Parathyroid adenoma (tissue), 2 donors: Measurements from ENCODE around the gene REEP5.
"Not testable (repeated sequence)": the region's sequence is repeated elsewhere in the genome, so short reads cannot be mapped to it uniquely, and the experiment has no call there.

Experiments
- H2AFZ ChIP-seq: fragments of 300-600 bp; sonication (generic); one replicate; pipeline ENCODE4 v1.7.0; 2017; ENCODE audit warnings: antibody characterized with exemption, mild to moderate bottlenecking
- H3K27ac ChIP-seq: fragments of 300-600 bp; sonication (generic); one replicate; pipeline ENCODE4 v1.7.0; 2017
- H3K27me3 ChIP-seq: fragments of 300-600 bp; sonication (generic); one replicate; pipeline ENCODE4 v1.7.0; 2017; ENCODE audit warnings: low read length; ENCODE audit not compliant: control insufficient read depth, insufficient read depth
- H3K36me3 ChIP-seq: fragments of 300-600 bp; sonication (generic); one replicate; pipeline ENCODE4 v1.7.0; 2017; ENCODE audit warnings: low read length; ENCODE audit not compliant: control insufficient read depth, insufficient read depth
- H3K4me1 ChIP-seq: fragments of 300-600 bp; sonication (generic); one replicate; pipeline ENCODE4 v1.7.0; 2017; ENCODE audit warnings: control low read depth
- H3K4me2 ChIP-seq: fragments of 300-600 bp; sonication (generic); one replicate; pipeline ENCODE4 v1.7.0; 2017; ENCODE audit warnings: low read length
- H3K4me3 ChIP-seq: fragments of 300-600 bp; sonication (generic); one replicate; pipeline ENCODE4 v1.7.0; 2017; ENCODE audit warnings: low read depth, low read length
- H3K79me2 ChIP-seq: fragments of 300-600 bp; sonication (generic); one replicate; pipeline ENCODE4 v1.7.0; 2017; ENCODE audit warnings: control low read depth
- H3K9ac ChIP-seq: fragments of 300-600 bp; sonication (generic); one replicate; pipeline ENCODE4 v1.7.0; 2017; ENCODE audit warnings: mild to moderate bottlenecking
- H3K9me3 ChIP-seq: fragments of 300-600 bp; sonication (generic); one replicate; pipeline ENCODE4 v1.7.0; 2017; ENCODE audit warnings: low read length; ENCODE audit not compliant: control insufficient read depth
- TF ChIP-seq, protein P1 (sequence below): fragments of 300-600 bp; sonication (generic); IDR thresholded peaks from one replicate; pipeline ENCODE4 v1.7.0; 2017; ENCODE audit warnings: antibody characterized with exemption, mild to moderate bottlenecking
- donor health status: primary hyperparathyroidism.

The REEP5 gene

DNA sequence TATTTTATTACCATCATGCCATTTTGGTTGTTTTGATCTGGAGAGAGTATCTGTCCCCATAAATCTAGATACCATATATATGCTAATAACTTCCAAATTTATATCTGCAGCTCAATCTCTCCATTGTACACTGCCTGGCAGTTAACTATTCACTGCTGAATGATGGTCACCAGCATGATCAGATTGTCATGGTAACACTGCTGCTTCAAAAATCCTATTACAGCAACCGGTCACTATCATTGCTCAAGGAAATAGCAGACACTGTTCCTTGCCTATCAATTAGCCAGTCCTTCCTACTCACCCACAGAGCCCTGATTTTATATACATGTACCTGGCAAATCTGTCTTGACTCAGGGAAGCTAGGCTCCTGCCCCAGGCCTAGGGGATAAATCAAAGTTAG is 11.5 kb downstream of the REEP5 start:
- Histone ChIP-seq H3K36me3 (no peaks in the 10 kb centered on the region), H3K4me2 (no peak overlapping the region), H3K4me1 (no peaks in the 10 kb centered on the region), H2AFZ (no peak overlapping the region), H3K27ac (no peak overlapping the region), H3K79me2 (peaks cover 46% of the 10 kb centered on the region), H3K9me3 (no peaks in the 10 kb centered on the region), H3K27me3 (no peaks in the 10 kb centered on the region), H3K4me3 (no peak overlapping the region), H3K9ac (no peak overlapping the region)
- TF ChIP-seq, protein P1, sequence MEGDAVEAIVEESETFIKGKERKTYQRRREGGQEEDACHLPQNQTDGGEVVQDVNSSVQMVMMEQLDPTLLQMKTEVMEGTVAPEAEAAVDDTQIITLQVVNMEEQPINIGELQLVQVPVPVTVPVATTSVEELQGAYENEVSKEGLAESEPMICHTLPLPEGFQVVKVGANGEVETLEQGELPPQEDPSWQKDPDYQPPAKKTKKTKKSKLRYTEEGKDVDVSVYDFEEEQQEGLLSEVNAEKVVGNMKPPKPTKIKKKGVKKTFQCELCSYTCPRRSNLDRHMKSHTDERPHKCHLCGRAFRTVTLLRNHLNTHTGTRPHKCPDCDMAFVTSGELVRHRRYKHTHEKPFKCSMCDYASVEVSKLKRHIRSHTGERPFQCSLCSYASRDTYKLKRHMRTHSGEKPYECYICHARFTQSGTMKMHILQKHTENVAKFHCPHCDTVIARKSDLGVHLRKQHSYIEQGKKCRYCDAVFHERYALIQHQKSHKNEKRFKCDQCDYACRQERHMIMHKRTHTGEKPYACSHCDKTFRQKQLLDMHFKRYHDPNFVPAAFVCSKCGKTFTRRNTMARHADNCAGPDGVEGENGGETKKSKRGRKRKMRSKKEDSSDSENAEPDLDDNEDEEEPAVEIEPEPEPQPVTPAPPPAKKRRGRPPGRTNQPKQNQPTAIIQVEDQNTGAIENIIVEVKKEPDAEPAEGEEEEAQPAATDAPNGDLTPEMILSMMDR: no peak

DNA sequence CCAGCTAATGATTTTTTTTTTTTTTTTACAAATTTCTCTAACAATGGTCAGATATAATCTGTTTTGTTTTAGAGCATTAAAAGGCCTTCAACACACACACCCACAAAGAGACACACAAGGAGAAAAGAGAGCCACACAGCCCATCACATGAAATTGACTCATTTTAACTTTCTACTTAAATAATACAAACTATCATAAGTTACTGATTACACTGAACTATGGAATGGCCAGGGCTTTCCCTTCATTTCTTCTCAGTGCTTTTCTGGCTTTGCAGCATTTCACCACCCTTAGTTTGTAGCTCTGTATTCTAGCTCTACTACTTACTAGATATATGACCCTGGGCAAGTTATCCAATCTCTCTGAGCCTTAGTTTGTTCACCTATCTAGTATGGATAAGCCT is 13.2 kb downstream of the REEP5 start:
- TF ChIP-seq, protein P1: no peak
- no peaks in the 10 kb centered on the region for H3K36me3 ChIP-seq
- H3K79me2 ChIP-seq: peaks cover 37% of the 10 kb centered on the region
- no peak overlapping the region for H2AFZ ChIP-seq
- no peaks in the 10 kb centered on the region for H3K9me3 ChIP-seq
- H3K4me3 ChIP-seq: no peak overlapping the region
- no peaks in the 10 kb centered on the region for H3K4me1 ChIP-seq
- no peak overlapping the region for H3K4me2 ChIP-seq
- H3K9ac ChIP-seq: no peak overlapping the region
- no peaks in the 10 kb centered on the region for H3K27me3 ChIP-seq
- no peak overlapping the region for H3K27ac ChIP-seq

DNA sequence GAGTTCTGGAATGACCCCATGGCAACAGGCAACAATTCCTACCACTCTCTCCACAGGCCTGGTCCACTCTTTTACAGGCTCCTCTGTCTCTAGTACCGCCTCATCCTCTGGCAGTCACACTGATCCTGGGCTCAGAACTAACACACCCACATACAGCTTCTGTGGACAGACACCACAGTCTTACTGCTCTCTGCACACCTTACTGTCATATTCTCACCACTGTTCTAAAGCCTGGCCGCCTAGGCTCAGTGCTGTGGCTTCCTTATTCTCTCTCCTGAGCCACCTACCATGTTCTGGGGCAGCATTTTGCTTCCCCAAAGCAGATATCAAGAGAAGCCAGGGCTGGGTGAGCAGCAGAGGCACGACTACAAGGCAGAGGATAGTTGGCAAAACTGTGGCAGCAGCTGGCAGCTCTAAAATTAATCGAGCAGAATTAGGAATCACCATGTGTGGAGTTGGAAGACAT is 14.8 kb downstream of the REEP5 start:
- no peak overlapping the region for H3K4me3 ChIP-seq
- no peaks in the 10 kb centered on the region for H3K4me1 ChIP-seq
- H3K9ac ChIP-seq: no peak overlapping the region
- no peaks in the 10 kb centered on the region for H3K9me3 ChIP-seq
- H3K36me3 ChIP-seq: no peaks in the 10 kb centered on the region
- H3K4me2 ChIP-seq: no peak overlapping the region
- no peak overlapping the region for H2AFZ ChIP-seq
- H3K79me2 ChIP-seq: peaks cover 27% of the 10 kb centered on the region
- TF ChIP-seq, protein P1: no peak
- no peaks in the 10 kb centered on the region for H3K27me3 ChIP-seq
- H3K27ac ChIP-seq: no peak overlapping the region

DNA sequence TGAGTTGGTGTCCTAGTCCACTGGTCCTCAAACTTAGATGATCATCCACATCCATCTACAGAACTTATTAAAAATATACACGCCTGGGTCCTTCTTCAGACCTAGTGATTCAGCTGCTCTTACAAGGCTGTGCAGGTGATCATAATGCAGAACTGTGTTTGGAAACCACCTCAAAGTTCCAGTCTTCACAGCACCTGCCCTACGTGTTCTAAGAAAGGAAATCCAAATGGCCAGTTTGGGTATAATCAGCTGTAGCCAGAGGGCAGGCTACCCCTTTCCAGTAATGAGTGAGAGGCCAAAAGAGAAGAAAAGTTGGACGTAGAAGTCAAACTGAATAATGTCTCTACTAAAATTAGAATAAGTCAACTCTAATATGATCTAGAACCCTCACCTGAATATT is 15.4 kb downstream of the REEP5 start:
- Histone ChIP-seq H3K27ac (no peak overlapping the region), H3K36me3 (no peaks in the 10 kb centered on the region), H3K4me1 (no peaks in the 10 kb centered on the region)

DNA sequence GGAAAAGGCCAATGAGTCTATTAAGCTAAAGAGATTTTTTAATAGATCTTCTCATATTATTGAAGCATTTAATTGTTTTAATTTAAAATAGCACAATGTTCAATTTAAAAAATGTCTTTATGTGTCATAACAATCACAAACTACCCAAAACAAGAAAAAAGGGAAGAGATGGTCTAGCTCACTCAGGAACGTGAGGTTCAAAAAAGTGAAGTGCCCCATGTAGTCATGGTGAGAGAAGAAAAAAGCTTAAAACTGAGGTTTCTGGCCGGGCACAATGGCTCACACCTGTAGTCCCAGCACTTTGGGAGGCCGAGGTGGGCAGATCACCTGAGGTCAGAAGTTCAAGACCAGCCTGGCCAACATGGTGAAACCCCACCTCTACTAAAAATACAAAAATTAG is 17.0 kb downstream of the REEP5 start:
- H3K27ac ChIP-seq, H3K9me3 ChIP-seq, H3K27me3 ChIP-seq, H3K4me3 ChIP-seq, H3K9ac ChIP-seq, H3K36me3 ChIP-seq, H3K4me1 ChIP-seq, H2AFZ ChIP-seq, H3K4me2 ChIP-seq: not testable (repeated sequence)
- H3K79me2 ChIP-seq: peaks cover 15% of the 10 kb centered on the region

More for the DNA sequence above, 15.4 kb downstream of the REEP5 start:
- Histone ChIP-seq H3K9ac (no peak overlapping the region), H3K9me3 (no peaks in the 10 kb centered on the region), H2AFZ (no peak overlapping the region), H3K4me2 (no peak overlapping the region), H3K4me3 (no peak overlapping the region), H3K27me3 (no peaks in the 10 kb centered on the region), H3K79me2 (peaks cover 27% of the 10 kb centered on the region)
- TF ChIP-seq, protein P1: no peak
